ENCODE results near the gene RSF1.

DNA sequence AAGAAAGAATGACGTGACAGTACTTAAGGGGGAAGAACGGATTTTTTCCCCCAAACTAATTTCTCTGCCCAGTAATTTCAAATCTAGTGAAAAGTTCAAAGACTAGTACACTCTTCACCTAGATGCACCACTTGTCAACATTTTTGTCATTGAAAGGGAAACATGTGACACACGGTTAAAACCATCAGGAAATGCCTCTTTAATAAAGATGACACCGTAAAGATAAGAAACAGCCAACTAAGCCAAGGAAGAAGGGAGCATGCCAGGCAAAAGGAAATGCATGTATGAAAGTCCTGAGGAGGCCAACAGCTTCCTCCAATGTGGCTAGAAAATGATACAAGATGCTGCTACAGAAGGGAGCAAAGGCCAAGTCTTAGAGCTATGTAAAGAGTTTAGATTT is 49.4 kb downstream of the RSF1 start:
- TF ChIP-seq POLR2AphosphoS5 (IDR thresholded peaks at IDR 0.05; ENCODE audit: low read depth, low read length) (no peak), SP1 (IDR thresholded peaks at IDR 0.05; ENCODE audit: low read depth) (no peak), RAD21 (IDR thresholded peaks at IDR 0.05; ENCODE audit: low read depth) (no peak), ZNF274 (IDR thresholded peaks at IDR 0.05; ENCODE audit: low read depth, low read length) (no peak), REST (IDR thresholded peaks at IDR 0.05; ENCODE audit: low read depth) (no peak), POLR2A (IDR thresholded peaks at IDR 0.05; ENCODE audit: borderline replicate concordance, extremely low read depth, insufficient read depth, insufficient read length) (no peak), EZH2 (IDR thresholded peaks at IDR 0.05) (no peak)
- TF ChIP-seq, protein P1, sequence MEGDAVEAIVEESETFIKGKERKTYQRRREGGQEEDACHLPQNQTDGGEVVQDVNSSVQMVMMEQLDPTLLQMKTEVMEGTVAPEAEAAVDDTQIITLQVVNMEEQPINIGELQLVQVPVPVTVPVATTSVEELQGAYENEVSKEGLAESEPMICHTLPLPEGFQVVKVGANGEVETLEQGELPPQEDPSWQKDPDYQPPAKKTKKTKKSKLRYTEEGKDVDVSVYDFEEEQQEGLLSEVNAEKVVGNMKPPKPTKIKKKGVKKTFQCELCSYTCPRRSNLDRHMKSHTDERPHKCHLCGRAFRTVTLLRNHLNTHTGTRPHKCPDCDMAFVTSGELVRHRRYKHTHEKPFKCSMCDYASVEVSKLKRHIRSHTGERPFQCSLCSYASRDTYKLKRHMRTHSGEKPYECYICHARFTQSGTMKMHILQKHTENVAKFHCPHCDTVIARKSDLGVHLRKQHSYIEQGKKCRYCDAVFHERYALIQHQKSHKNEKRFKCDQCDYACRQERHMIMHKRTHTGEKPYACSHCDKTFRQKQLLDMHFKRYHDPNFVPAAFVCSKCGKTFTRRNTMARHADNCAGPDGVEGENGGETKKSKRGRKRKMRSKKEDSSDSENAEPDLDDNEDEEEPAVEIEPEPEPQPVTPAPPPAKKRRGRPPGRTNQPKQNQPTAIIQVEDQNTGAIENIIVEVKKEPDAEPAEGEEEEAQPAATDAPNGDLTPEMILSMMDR (IDR thresholded peaks at IDR 0.05 in 2 of 3, conservative IDR thresholded peaks at IDR 0.05 in 1 of 3; ENCODE audit: borderline replicate concordance in 1 of 3, insufficient read depth in 1 of 3, low read depth in 2 of 3, low read length in 2 of 3) = no peak

Data from HCT116 (cell line).